ENCODE results near the gene SPAG16.

DNA sequence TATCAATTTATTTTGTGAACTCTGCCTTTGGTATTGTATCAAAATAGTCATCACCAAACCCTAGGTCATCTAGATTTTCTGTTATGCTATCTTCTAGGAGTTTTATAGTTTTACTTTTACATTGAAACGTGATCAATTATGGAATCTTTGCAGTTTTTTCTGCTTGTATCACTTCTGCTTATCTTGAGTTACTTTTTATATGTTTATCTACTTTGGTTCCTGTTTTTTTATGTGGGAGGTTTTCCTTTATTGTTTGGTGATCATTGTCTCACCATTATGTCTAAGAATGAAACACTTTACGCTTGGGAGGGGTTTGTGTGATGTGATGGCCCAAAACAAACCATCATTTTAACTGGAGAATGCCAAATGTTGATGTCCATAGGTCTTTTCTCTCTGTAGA, 261.2 kb downstream of the SPAG16 start:
- TF ChIP-seq, protein P1, sequence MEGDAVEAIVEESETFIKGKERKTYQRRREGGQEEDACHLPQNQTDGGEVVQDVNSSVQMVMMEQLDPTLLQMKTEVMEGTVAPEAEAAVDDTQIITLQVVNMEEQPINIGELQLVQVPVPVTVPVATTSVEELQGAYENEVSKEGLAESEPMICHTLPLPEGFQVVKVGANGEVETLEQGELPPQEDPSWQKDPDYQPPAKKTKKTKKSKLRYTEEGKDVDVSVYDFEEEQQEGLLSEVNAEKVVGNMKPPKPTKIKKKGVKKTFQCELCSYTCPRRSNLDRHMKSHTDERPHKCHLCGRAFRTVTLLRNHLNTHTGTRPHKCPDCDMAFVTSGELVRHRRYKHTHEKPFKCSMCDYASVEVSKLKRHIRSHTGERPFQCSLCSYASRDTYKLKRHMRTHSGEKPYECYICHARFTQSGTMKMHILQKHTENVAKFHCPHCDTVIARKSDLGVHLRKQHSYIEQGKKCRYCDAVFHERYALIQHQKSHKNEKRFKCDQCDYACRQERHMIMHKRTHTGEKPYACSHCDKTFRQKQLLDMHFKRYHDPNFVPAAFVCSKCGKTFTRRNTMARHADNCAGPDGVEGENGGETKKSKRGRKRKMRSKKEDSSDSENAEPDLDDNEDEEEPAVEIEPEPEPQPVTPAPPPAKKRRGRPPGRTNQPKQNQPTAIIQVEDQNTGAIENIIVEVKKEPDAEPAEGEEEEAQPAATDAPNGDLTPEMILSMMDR (IDR thresholded peaks at IDR 0.05): no peak
- TF ChIP-seq POLR2A (IDR thresholded peaks at IDR 0.05): no peak
